Coronary artery (tissue), 2 donors: ENCODE data around the gene CAMTA2.
A peak's percentile ranks its signal among the peaks of the same experiment; 100 is the strongest.

ENCODE experiments used
- DNase-seq: peaks from one replicate; pipeline ENCODE4 v3.0.0-alpha.2; 2017; ENCODE audit warnings: low spot score
- H3K27ac ChIP-seq, 2 donors: fragments of 200-600 bp; sonication (generic); one replicate each; pipeline ENCODE4 v1.5.1; 2016 to 2019
- H3K4me3 ChIP-seq: fragments of 200-600 bp; sonication (generic); 2 replicates; pipeline ENCODE4 v1.5.1; 2016; ENCODE audit warnings: mild to moderate bottlenecking, moderate library complexity
- CTCF ChIP-seq: fragments of 200-600 bp; sonication (generic); IDR thresholded peaks from one replicate; pipeline ENCODE4 v1.5.1; 2019; ENCODE audit warnings: antibody characterized with exemption

CAMTA2 gene

DNA sequence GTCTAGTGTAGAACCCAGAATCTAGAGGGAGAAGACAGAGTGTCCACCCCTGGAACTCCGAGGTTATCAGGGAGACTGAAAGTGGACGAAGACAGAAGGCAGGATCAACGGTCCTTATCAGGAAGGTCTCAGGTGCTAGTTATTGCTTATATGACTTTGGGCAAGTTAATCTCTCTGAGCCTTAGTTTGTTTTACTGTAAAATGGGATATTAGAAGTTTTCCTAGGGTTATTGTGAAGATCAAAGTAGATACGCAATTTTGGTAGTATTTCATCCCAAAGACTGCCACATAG, 46.2 kb downstream of the CAMTA2 start:
- TF ChIP-seq CTCF = no peak
- no peak overlapping the region for H3K27ac ChIP-seq
- peak overlapping the region; percentile 80 for H3K4me3 ChIP-seq
- DNase-seq = no peak

DNA sequence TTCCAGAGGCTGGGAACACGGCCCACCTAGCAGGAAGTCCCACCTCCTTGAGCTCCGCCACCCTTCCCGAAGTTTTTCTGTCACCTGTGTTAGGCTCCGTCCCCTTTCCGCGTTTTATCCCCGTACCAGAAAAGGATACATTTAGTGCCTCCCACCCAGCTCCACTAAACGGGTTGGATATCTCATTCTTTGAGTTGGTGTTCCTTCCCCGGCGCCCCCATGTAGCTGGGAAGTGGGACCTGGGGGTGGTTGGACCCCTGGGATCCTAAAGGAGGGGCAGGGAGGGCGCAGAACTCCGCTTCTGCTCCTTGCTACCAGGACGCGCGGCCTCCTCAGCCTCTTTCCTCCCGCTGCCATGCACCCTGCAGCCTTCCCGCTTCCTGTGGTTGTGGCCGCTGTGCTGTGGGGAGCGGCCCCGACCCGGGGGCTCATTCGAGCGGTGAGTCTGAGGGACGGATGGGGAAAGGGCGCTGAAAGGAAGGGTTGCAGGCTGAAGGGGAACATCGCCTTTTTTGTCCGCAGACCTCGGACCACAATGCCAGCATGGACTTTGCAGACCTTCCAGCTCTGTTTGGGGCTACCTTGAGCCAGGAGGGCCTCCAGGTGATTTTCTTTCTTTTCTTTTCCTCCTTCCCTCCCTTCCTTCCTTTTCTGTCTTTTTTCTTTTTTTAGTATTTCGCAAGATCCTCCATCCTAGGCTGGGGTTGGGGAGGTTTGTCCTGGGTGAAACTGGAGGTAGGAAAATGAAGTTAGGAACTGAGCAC, 46.7 kb downstream of the CAMTA2 start:
- peak overlapping the region; percentile 80 for H3K4me3 ChIP-seq
- DNase-seq = no peak
- TF ChIP-seq CTCF = no peak
- peak overlapping the region; percentile 86 to 93 for H3K27ac ChIP-seq

GRCh38 chr17:4939796-4940554, 47.5 kb downstream of the CAMTA2 start, which contains the start of the genes RNF167 and SLC25A11:
TSS of gene RNF167 (plus strand) at chr17:4940268. CDS start at chr17:4940910, 642 bp downstream.
TSS of gene SLC25A11 (minus strand) at chr17:4940046. CDS start at chr17:4939910, 136 bp downstream.
- DNase-seq = peak; percentile 98
- peak within 1 kb of the TSS; percentile 86 to 93 for H3K27ac ChIP-seq
- TF ChIP-seq CTCF = no peak
- H3K4me3 ChIP-seq = peak within 1 kb of the TSS; percentile 80

DNA sequence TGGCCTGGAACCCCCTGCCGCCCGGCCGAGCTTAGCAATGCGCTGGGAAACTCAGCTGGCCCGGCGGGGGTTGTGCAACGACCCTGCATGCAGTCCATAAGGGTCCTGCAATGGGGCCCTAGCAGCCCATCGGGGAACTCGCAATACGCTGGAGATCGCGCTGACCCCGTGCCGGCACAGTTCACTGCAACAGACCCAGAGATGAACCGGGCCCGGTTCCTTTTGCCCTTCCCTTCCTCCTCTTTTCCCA, 48.0 kb downstream of the CAMTA2 start:
- TF ChIP-seq CTCF = no peak
- H3K4me3 ChIP-seq = peak overlapping the region; percentile 80
- DNase-seq = no peak
- H3K27ac ChIP-seq = peak overlapping the region; percentile 86 to 93

- peak overlapping the region; percentile 86 to 93 for H3K27ac ChIP-seq
- no peak for DNase-seq
- peak overlapping the region; percentile 80 for H3K4me3 ChIP-seq
- no peak for TF ChIP-seq CTCF
Measured at GRCh38 chr17:4938688-4939545, 48.6 kb downstream of the CAMTA2 start.

GRCh38 chr17:4938069-4938491, 49.4 kb downstream of the CAMTA2 start:
- Histone ChIP-seq H3K27ac (peak overlapping the region in 1 of 2 donors; percentile 93), H3K4me3 (peak overlapping the region; percentile 80)
- no peak for DNase-seq
- no peak for TF ChIP-seq CTCF
